ENCODE measurements around the gene LIPE. TPM values are rescaled to one million over a fixed set of nuclear protein-coding genes. Genes with fewer than 3 reads are reported as not detected.

LIPE gene
- total RNA-seq, 1 donor from 2014 or later: 8.4 TPM

DNA sequence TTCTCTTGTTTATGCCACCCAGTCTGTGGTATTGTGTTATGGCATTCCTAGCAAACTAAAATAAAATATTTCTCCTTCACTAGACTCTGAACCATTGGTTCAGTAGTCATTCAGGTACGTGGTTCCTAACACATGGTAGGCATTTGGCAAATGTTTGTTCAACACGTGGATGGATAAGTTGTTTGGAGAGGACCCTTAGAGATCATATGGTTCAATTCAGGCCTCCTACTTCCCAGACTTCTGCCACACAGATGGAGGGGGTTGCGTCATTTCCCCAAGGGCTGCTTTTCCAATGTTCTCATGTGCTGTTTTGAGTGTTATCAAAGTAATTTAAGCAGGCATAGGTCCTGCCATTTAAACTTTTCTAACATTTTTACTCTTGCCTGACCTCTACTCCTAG, 8.8 kb upstream of the LIPE start:
- peak overlapping the region; percentile 9 for H3K27ac Mint-ChIP-seq (ENCODE audit: unreplicated experiment)
- no peak overlapping the region for H3K4me3 Mint-ChIP-seq (ENCODE audit: unreplicated experiment)
- TF ChIP-seq, protein P1, sequence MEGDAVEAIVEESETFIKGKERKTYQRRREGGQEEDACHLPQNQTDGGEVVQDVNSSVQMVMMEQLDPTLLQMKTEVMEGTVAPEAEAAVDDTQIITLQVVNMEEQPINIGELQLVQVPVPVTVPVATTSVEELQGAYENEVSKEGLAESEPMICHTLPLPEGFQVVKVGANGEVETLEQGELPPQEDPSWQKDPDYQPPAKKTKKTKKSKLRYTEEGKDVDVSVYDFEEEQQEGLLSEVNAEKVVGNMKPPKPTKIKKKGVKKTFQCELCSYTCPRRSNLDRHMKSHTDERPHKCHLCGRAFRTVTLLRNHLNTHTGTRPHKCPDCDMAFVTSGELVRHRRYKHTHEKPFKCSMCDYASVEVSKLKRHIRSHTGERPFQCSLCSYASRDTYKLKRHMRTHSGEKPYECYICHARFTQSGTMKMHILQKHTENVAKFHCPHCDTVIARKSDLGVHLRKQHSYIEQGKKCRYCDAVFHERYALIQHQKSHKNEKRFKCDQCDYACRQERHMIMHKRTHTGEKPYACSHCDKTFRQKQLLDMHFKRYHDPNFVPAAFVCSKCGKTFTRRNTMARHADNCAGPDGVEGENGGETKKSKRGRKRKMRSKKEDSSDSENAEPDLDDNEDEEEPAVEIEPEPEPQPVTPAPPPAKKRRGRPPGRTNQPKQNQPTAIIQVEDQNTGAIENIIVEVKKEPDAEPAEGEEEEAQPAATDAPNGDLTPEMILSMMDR (IDR thresholded peaks at IDR 0.05): no peak
- H3K27me3 Mint-ChIP-seq (ENCODE audit: unreplicated experiment): peaks cover 7% of the 10 kb centered on the region
- H3K4me1 Mint-ChIP-seq (ENCODE audit: unreplicated experiment): peaks cover 16% of the 10 kb centered on the region
- DNase-seq (ENCODE audit: extremely low spot score, unreplicated experiment): no peak
- H3K9me3 Mint-ChIP-seq (ENCODE audit: unreplicated experiment): no peaks in the 10 kb centered on the region
- no peaks in the 10 kb centered on the region for H3K36me3 Mint-ChIP-seq (ENCODE audit: unreplicated experiment)

DNA sequence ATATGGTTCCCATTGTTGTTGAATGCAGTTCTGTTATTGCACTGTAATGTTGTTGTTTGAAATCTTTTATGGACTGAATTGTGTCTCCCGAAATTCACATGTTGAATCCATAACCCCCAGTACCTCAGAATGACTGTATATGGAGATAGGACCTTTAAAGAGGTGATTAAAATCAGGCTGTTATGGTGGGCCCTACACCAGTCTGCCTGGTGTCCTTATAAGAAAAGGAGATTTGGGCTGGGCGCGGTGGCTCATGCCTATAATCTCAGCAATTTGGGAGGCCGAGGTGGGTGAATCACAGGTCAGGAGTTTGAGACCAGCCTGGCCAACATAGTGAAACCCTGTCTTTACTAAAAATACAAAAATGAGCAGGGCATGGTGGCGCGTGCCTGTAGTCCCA, 8.1 kb upstream of the LIPE start:
- no peak for DNase-seq (ENCODE audit: extremely low spot score, unreplicated experiment)
- Mint-ChIP-seq H3K4me1 (ENCODE audit: unreplicated experiment) (peaks cover 16% of the 10 kb centered on the region), H3K4me3 (ENCODE audit: unreplicated experiment) (no peak overlapping the region), H3K36me3 (ENCODE audit: unreplicated experiment) (no peaks in the 10 kb centered on the region), H3K27me3 (ENCODE audit: unreplicated experiment) (peaks cover 2% of the 10 kb centered on the region), H3K27ac (ENCODE audit: unreplicated experiment) (no peak overlapping the region), H3K9me3 (ENCODE audit: unreplicated experiment) (no peaks in the 10 kb centered on the region)
- TF ChIP-seq, protein P1 (IDR thresholded peaks at IDR 0.05): no peak

DNA sequence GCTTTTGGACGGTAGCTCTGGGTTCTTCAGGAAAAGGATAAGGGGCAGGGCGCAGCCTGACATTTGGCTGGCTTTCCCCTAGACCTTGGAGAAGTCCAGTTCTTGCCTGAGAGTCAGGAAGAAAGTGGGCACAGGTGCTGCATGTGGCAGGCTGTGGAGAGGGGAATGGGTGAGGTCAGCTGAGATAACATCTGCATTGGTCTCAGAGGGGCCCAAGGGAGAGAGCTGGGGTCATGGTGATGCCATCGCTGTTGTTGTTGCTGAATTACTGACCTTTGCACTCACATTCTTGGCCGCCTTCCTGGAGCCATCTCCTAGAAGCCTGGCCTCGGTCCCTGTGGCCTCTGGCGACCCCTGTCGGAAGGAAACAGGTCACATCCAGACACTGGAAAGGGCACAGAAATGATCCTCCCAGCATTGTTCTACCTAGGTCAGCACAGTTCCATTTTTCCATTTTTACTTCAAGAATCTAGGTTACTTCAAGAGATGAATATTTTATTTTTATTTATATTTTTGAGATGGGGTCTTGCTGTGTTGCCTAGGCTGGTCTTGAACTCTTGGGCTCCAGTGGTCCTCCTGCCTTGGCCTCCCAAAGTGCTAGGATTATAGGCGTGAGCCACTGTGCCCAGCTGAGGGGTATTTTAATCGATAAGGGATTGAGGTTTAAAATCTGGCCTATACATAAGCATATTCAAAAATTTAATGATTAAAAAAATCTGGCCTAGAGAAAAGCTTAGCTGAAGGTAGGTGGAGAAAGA, 6.5 kb upstream of the LIPE start:
- peaks cover 2% of the 10 kb centered on the region for H3K27me3 Mint-ChIP-seq (ENCODE audit: unreplicated experiment)
- no peak overlapping the region for H3K4me3 Mint-ChIP-seq (ENCODE audit: unreplicated experiment)
- TF ChIP-seq, protein P1 (IDR thresholded peaks at IDR 0.05): peak; percentile 58
- no peaks in the 10 kb centered on the region for H3K36me3 Mint-ChIP-seq (ENCODE audit: unreplicated experiment)
- H3K4me1 Mint-ChIP-seq (ENCODE audit: unreplicated experiment): peaks cover 16% of the 10 kb centered on the region
- H3K9me3 Mint-ChIP-seq (ENCODE audit: unreplicated experiment): no peaks in the 10 kb centered on the region
- no peak for DNase-seq (ENCODE audit: extremely low spot score, unreplicated experiment)
- no peak overlapping the region for H3K27ac Mint-ChIP-seq (ENCODE audit: unreplicated experiment)

DNA sequence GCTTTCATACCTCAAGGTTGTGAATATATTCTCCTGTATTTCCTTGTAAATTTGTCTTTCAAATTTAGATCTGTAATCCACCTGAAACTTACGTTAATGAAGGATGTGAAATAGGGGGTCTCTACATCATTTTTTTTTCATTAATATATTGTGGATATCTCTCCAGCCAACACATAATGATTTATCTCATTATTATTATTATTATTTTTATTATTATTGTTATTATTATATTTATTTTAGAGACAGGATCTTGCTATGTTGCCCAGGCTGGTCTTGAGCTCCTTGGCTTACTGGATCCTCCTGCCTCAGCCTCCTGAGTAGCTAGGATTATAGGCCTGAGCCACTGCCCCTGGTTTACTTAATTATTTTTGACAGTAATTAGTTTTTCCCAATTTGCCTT, 4.3 kb upstream of the LIPE start:
- no peak overlapping the region for H3K4me3 Mint-ChIP-seq (ENCODE audit: unreplicated experiment)
- H3K27ac Mint-ChIP-seq (ENCODE audit: unreplicated experiment): no peak overlapping the region
- H3K27me3 Mint-ChIP-seq (ENCODE audit: unreplicated experiment): peaks cover 2% of the 10 kb centered on the region
- H3K4me1 Mint-ChIP-seq (ENCODE audit: unreplicated experiment): peaks cover 15% of the 10 kb centered on the region
- no peak for DNase-seq (ENCODE audit: extremely low spot score, unreplicated experiment)
- no peaks in the 10 kb centered on the region for H3K9me3 Mint-ChIP-seq (ENCODE audit: unreplicated experiment)
- TF ChIP-seq, protein P1 (IDR thresholded peaks at IDR 0.05): no peak
- no peaks in the 10 kb centered on the region for H3K36me3 Mint-ChIP-seq (ENCODE audit: unreplicated experiment)

DNA sequence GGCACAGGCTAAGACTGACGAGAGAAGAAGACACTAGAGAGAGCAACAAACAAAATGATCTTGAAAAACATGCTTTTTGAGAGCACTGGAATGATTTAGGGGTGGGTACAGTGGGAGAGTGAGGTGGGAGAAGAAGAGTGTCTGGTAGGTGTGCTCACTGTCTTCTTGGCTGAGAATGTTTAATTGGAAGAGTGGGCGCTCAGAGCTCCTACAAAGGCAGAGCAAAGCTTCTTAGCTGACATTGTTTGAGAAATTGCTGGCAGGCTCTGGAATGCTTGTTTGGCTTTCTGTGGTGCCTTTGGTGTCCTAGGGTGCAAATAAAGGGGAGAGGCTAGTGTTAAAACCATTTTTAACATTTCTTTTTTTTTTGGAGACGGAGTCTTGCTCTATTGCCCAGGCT, 1.5 kb upstream of the LIPE start:
- H3K27ac Mint-ChIP-seq (ENCODE audit: unreplicated experiment): no peak overlapping the region
- peaks cover 2% of the 10 kb centered on the region for H3K27me3 Mint-ChIP-seq (ENCODE audit: unreplicated experiment)

More for the DNA sequence above, 1.5 kb upstream of the LIPE start:
- Mint-ChIP-seq H3K9me3 (ENCODE audit: unreplicated experiment) (no peaks in the 10 kb centered on the region), H3K4me1 (ENCODE audit: unreplicated experiment) (peaks cover 5% of the 10 kb centered on the region), H3K36me3 (ENCODE audit: unreplicated experiment) (no peaks in the 10 kb centered on the region), H3K4me3 (ENCODE audit: unreplicated experiment) (no peak overlapping the region)
- no peak for DNase-seq (ENCODE audit: extremely low spot score, unreplicated experiment)
- TF ChIP-seq, protein P1 (IDR thresholded peaks at IDR 0.05): no peak

Measured in osteocyte (in vitro differentiated cells).